HepG2 (cell line): ENCODE data around the gene LRRC45. TPM values are rescaled to one million over a fixed set of nuclear protein-coding genes. Genes with fewer than 3 reads are reported as not detected.

Experiments
- AKNA ChIP-seq: sonication (generic); formaldehyde crosslinking; IDR thresholded peaks from 2 replicates; pipeline ENCODE4 v1.4.0; 2020; ENCODE audit warnings: missing genetic modification reagents, borderline replicate concordance
- HNRNPH1 ChIP-seq: fragments of 200-400 bp; formaldehyde crosslinking; optimal IDR thresholded peaks from 2 replicates; pipeline ENCODE3; 2017; ENCODE audit warnings: mild to moderate bottlenecking, low read depth, low read length
- MBD4 ChIP-seq: IDR thresholded peaks from 2 replicates; pipeline ENCODE4 v1.6.1; 2012; ENCODE audit warnings: low read length, inconsistent platforms, borderline replicate concordance
- MBNL3 ChIP-seq: fragments of 250-450 bp; sonication (Bioruptor Pico); conservative IDR thresholded peaks from 2 replicates; pipeline ENCODE4 v1.8.0; 2022; ENCODE audit warnings: mild to moderate bottlenecking, inconsistent platforms
- PRDM10 ChIP-seq: sonication (generic); formaldehyde crosslinking; IDR thresholded peaks from 2 replicates; pipeline ENCODE4 v1.4.0; 2020; ENCODE audit warnings: low read depth, missing genetic modification reagents
- TOE1 ChIP-seq: sonication (generic); formaldehyde crosslinking; IDR thresholded peaks from 2 replicates; pipeline ENCODE4 v1.4.0; 2020; ENCODE audit warnings: mild to moderate bottlenecking, missing genetic modification reagents
- ZBED4 ChIP-seq: sonication (generic); formaldehyde crosslinking; IDR thresholded peaks from 2 replicates; pipeline ENCODE4 v1.4.0; 2020; ENCODE audit warnings: missing genetic modification reagents, borderline replicate concordance
- ZBTB33 ChIP-seq: sonication (generic); formaldehyde crosslinking; IDR thresholded peaks from 2 replicates; pipeline ENCODE4 v1.4.0; 2020; ENCODE audit warnings: missing genetic modification reagents
- ZNF660 ChIP-seq: sonication (generic); formaldehyde crosslinking; IDR thresholded peaks from 2 replicates; pipeline ENCODE4 v1.5.1; 2020; ENCODE audit warnings: mild to moderate bottlenecking, low read depth, missing genetic modification reagents, borderline replicate concordance
- polyA plus RNA-seq, 8 experiments: library from polyadenylated mRNA; depleted of rRNA in 3 of 8; stranded (reverse) in 7 of 8; unstranded in 1 of 8; fragments of >200 nt; fragmentation: Illumina TruSeq in 4 of 8; extraction: Trizol in 4 of 8; gene quantifications; 2 replicates each; pipeline versions ENCODE4 v1.2.1 to v1.2.3, GENCODE V29; 2011 to 2016; ENCODE audit warnings: low read depth in 4 of 8, missing spikeins in 1 of 8, mixed read lengths in 1 of 8; ENCODE audit not compliant: insufficient read depth in 1 of 8
- total RNA-seq, 5 experiments: library from RNA; depleted of rRNA; stranded (reverse); fragments of >200 nt; fragmentation: Illumina TruSeq; extraction: Trizol; gene quantifications; 2 replicates each; pipeline ENCODE4 v1.2.3, GENCODE V29; 2016; ENCODE audit warnings: low read depth in 1 of 5

Gene LRRC45
- total and polyA plus RNA-seq, 2 of the 13 experiments (the other 11 are each of a cell fraction or from before 2014, with no cell fraction given): 11.6 to 48.1 TPM

GRCh38 chr17:82037092-82037888 lies 14.2 kb downstream of the LRRC45 start, which contains the start of gene DCXR (continued):
- TF ChIP-seq ZBED4 (CRISPR knock-in tag) (no peak; the same call in 1 of the 2 replicates), HNRNPH1 (no peak), ZBTB33 (CRISPR knock-in tag) (peak; percentile 87), MBD4 (no peak), ZNF660 (CRISPR knock-in tag) (0 out of 2 replicates have a peak, but pooled peaks have one; percentile 19), AKNA (CRISPR knock-in tag) (no peak), MBNL3 (no peak), TOE1 (0 out of 2 replicates have a peak, but pooled peaks have one; percentile 42), PRDM10 (CRISPR knock-in tag) (no peak)
